Activated CD8-positive, alpha-beta memory T cell treated with anti-CD3 and anti-CD28 coated beads for 24 hours (primary cell): ENCODE data around the gene OR6A2.
"Not testable (repeated sequence)": the region's sequence is repeated elsewhere in the genome, so short reads cannot be mapped to it uniquely, and the experiment has no call there.

Experiments used
- DNase-seq: peaks from one replicate; pipeline ENCODE4 v3.0.0-alpha.2; 2020

Gene OR6A2

DNA sequence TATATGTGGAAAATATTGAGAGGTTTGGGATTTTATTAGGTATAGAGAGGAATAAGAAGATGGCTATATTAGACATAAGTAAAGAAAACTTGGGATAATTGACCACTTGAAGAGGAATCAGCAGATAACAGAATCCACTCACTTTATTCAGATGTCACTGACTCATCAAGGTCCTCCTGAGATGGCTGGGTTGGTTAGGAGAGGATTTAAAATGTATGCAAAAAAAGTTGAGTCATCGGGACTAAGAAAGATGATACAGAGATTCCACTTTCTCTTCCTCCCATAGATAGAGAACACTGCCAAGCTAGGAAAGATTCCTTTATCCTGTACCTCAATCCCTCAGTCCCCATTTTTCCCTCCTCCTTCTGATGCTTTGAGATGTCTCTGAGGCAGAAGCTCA lies at the start of gene OR6A2:
Gene OR6A2, minus strand, starts transcription at position 288 of the 400 bp plus-strand sequence. CDS start 3,981 bp downstream, outside the sequence.
- no peak for DNase-seq

DNA sequence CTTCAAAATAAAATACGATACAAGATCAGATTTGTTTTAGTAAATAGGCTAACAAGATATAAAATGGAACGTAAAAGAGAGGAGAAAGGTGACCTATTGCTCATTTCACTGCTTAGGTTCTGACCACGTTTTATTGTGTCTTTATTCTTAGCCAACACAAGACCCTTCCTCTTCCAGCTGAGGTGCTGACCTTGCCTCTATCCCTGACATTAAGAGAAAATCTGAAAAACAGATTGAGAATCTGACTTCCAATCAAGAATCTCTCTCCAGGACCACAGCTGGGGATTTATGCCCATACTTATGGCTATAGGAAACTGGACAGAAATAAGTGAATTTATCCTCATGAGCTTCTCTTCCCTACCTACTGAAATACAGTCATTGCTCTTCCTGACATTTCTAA lies 45.9 kb upstream of the OR6A2 start, which contains the start of gene OR10A5:
Gene OR10A5, plus strand, starts transcription at position 301 of the 400 bp plus-strand sequence. Its CDS starts 0 bp downstream, at position 301.
- no peak for DNase-seq

DNA sequence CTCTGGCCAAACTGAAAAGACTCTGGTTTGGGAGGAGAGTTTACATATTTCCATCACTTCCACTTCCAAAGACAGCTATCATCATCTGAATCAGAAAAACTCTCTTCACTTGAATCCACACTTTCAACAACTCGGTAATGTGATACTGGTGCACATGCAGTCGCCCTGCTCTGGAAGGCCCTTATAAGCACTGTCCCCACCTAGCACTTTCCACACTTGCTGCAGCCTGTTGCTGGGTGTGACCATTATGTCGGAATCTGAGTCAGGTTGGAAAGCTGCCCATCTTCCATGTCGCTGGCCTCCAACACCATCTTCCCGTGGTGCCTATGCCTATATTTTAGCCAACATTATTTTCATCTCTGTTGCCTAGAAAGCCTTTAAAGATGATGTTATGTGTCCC lies 44.9 kb upstream of the OR6A2 start:
- DNase-seq = no peak

DNA sequence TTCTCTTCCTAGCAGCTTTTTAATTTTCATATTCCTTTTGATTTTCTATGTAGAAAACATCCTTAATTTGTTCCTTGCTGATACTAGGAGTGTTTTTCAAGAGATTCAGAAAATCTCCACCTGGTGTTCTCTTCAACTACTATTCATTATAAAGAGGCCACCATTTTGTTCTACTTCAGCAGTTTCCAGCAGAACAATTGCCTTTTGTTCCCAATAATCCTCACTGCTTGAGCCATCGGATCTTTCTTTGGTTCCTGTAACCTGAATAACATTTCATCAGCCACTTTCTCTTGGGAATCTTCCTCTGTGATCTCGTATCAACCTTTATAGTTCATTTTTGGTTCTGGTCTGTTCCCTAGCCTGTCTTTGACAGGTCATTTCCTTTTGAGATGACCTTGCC lies 44.2 kb upstream of the OR6A2 start:
- DNase-seq = no peak

GRCh38 chr11:6841694-6842093 lies 42.2 kb upstream of the OR6A2 start:
- DNase-seq = no peak

DNA sequence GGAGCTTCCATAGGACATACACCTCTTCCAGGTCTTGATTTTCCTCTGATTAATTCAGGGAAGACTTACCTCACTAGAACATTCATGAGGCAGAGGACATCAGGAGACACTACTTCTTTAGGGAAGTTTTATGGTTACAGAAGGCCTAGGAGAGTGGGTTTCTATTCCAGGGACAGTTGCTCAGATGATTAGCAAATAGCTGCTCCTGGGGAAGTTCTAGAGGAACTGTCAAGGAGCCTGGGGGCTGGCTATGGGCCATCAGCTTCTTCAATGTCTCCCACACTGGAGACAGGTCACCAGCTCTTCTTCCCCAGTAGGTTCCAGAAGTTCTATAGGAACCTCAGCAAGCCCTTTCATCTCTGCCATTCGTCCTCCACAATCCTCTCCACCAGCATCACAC lies 34.5 kb upstream of the OR6A2 start:
- no peak for DNase-seq

DNA sequence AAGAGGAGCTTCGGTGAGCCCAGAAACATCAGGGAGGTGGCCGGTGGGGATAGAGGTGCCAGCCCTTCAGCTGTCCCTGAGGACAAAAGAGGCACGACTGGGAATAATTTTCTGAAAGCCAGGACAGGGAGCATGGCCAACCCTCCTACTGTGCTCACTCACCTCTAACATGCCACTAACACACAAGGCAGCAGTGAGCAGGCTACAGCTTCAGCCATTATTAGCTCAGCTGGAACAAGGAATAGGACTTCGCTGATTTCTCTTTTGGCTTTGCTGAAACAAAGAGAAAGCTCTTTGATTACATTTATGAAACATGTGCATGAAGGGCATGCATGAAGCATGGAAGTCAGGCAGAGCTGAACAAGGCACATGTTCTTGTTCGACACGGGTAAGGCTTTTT lies 33.9 kb upstream of the OR6A2 start:
- no peak for DNase-seq

- no peak for DNase-seq
Measured at GRCh38 chr11:6828103-6828502, 28.6 kb upstream of the OR6A2 start.

GRCh38 chr11:6825231-6825744 lies 25.8 kb upstream of the OR6A2 start:
- no peak for DNase-seq

GRCh38 chr11:6824136-6824823 lies 24.8 kb upstream of the OR6A2 start:
- no peak for DNase-seq

GRCh38 chr11:6818967-6819366 lies 19.5 kb upstream of the OR6A2 start:
- no peak for DNase-seq

- DNase-seq = no peak
Measured at GRCh38 chr11:6817694-6818093, 18.2 kb upstream of the OR6A2 start.

GRCh38 chr11:6813656-6814055 lies 14.2 kb upstream of the OR6A2 start:
- no peak for DNase-seq

- DNase-seq = no peak
Measured at GRCh38 chr11:6812390-6813005, 13.0 kb upstream of the OR6A2 start.

- not testable (repeated sequence) for DNase-seq
Measured at GRCh38 chr11:6801075-6801474, 1.6 kb upstream of the OR6A2 start.

DNA sequence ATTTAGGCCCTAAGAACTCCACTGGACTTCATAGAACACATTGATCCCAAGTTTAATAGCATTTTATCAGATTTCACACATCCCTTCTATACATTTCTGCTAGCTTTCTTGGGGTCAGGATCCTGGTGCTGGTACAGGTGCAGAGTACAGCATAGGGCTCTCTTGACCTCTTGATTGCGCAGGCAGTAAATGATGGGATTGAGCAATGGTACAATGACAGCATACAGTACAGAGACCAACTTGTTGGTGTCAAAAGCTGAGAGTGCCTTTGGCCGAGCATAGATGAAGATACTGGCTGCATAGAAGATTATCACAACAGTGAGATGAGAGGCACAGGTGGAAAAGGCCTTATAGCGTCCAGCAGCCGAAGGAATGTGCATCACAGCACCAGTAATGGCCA lies 4.8 kb downstream of the OR6A2 start:
- DNase-seq = no peak

GRCh38 chr11:6790546-6790945 lies 8.9 kb downstream of the OR6A2 start:
- no peak for DNase-seq

DNA sequence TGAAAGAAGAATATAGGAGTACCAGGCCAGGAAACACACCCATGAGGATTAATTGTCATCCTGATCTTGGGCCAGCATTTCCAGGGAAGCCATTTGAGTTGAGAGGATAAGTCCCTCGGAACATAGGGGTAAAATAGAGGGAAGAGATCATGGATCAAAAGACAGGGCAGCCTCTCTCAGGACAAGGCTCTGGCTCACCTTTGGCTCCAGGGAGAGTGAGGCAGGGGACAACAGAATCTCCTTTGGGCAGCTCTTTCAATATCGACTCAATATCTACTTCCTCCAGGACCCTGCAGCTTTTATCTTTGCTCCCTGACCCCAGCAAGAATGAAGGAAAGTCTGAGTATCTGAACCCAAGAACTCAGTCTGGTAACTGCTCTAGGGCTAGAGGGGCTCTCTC lies 16.8 kb downstream of the OR6A2 start, which contains the start of gene OR2AG1:
Gene OR2AG1, plus strand, starts transcription at position 301 of the 400 bp plus-strand sequence. CDS start 2,018 bp downstream, outside the sequence.
- no peak for DNase-seq

DNA sequence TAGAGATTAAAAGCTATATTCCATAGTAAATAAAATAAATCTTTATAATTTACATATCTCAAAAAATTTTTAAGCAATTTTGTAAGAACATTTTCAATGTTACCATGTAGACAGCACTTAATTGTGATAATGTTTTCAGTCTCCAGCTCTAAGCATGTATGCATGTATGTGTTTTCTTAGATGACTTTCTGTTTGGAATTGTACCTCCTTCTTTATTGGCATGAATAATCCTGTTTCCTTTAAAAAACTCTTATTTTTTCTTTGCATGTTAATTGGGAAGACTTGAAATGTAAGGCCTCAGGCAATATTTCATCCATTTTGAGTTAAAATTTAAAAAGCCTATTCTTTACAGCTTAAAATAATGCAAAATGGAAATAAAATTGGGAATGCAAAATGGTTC lies 18.7 kb downstream of the OR6A2 start:
- no peak for DNase-seq

DNA sequence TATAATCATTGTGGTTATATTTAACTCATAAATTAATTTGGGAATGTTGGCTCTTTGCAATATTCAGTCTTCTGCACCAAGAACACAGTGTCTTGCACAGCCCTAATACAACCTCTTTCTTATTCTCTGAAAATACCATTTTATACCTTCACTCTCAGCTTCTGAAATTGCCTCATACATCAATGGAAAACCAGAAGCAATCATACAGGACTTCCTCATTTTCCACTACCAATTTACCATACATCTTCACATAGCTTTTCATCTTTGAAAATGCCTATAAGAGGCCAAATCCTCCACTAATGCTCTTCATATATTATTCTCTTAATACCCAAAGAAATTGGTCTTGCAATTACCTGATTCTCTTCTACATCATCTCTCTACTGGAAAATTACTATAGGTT lies 21.0 kb downstream of the OR6A2 start:
- DNase-seq = no peak

DNA sequence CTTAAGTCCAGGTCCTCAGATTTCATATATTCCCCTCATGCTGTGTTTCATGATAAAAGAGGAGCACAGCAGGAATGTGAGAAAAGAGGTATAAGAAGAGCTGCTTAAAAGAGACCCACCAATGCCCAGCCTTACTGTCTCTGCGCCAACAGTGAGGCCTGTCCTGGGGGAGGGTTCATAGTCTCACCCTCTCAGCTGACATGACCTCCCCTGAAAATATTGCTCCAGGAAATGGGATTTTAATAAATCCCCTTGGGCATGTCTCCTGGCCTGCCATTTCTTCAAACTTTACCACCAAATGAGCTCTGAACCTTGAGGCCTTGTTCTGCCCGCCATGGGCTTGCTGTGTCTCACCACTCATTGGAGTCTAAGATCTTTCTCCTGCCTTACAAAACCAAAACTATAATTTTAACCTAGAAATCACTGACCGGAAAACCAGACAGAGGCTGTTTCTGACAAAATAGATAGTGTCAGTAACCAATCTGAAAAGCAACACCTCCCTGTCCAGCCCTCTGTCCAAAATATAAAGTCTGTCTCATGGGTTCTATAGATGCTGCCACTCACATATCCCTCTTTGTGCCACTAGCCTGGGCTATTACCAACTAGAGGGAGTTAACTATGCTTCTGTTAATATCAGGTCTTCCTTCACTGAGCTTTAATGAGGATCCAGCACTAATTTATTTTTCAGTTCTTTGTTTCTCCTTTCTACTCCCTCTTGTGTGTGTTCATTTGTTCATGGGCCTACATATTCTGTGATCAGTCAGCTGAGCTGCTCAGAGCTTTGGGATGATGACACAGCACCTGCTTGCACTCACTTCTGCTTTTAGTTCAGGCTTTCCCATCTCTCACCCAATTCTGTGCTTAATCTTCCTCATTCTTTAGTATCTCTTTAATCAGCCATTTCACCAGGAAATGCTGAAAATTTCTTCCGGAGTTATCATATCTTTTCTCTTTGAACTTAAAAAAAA lies 27.3 kb downstream of the OR6A2 start, which contains the start of gene OR2AG2:
Gene OR2AG2, minus strand, starts transcription at position 51 of the 968 bp plus-strand sequence. CDS start 3,019 bp downstream, outside the sequence.
- no peak for DNase-seq

GRCh38 chr11:6757373-6757967 lies 42.0 kb downstream of the OR6A2 start:
- peak; percentile 73 for DNase-seq

DNA sequence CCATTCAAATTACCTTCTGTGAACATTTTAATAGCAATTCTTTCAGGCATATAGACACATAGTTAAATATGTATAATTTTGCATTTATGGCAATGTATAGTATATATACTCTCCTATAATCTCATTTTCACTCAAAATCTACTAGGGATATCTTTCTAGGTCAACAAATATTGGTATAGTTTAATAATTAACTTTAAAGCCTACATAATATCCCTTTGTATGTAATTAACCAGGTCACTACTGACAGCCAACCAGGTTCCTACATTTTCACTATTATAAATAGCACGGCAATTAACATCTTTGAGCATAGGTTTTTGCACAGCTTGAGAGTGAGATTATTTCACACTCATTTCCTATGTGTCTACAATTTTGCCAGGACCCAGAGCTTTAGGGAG lies 43.5 kb downstream of the OR6A2 start:
- no peak for DNase-seq
